ENCODE results near the gene AMACR. TPM values are rescaled to one million over a fixed set of nuclear protein-coding genes. Genes with fewer than 3 reads are reported as not detected.

AMACR gene
- total RNA-seq, 1 donor from 2014 or later, result 12.8 TPM

DNA sequence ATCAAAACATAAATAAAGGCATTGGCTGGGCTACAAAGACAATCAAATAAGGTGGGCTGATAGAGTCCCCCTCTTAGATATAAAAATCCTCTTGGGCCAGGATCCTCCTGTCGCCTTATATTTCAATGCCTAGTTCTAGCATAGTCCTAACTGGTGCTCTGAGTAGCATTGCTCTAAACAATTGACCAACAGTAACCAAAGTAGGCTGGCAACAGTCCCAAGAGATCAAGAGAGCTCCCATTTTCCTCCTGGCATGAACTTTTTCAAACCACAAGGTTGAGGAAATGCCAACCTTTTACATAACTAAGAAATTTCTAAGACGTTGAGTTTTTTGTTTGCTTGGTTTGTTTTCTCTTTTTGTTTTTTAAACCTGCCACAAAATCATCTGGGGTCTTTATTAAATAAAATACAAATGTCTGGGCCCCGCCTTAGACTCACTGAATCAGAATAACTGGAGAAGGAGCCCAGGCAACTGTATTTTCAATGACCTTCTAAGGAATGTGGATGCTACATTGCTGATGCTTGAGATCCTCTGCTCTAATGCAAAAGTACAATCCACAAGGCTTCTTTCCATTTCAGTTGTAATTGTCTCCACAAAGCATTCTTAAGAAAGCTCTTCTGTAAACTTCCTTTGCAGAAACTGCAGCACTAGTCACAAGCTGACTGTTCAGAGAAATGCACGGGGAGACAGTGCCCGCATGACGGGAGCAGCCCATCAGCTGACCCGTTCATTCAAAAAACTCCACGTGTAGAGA is 26.3 kb downstream of the AMACR start:
- H3K36me3 Mint-ChIP-seq (ENCODE audit: unreplicated experiment), result no peaks in the 10 kb centered on the region
- peaks cover 9% of the 10 kb centered on the region for H3K4me1 Mint-ChIP-seq (ENCODE audit: unreplicated experiment)
- no peak for DNase-seq (ENCODE audit: extremely low spot score, unreplicated experiment)
- TF ChIP-seq, protein P1, sequence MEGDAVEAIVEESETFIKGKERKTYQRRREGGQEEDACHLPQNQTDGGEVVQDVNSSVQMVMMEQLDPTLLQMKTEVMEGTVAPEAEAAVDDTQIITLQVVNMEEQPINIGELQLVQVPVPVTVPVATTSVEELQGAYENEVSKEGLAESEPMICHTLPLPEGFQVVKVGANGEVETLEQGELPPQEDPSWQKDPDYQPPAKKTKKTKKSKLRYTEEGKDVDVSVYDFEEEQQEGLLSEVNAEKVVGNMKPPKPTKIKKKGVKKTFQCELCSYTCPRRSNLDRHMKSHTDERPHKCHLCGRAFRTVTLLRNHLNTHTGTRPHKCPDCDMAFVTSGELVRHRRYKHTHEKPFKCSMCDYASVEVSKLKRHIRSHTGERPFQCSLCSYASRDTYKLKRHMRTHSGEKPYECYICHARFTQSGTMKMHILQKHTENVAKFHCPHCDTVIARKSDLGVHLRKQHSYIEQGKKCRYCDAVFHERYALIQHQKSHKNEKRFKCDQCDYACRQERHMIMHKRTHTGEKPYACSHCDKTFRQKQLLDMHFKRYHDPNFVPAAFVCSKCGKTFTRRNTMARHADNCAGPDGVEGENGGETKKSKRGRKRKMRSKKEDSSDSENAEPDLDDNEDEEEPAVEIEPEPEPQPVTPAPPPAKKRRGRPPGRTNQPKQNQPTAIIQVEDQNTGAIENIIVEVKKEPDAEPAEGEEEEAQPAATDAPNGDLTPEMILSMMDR (IDR thresholded peaks at IDR 0.05), result no peak
- H3K27ac Mint-ChIP-seq (ENCODE audit: unreplicated experiment), result no peak overlapping the region
- H3K9me3 Mint-ChIP-seq (ENCODE audit: unreplicated experiment), result no peaks in the 10 kb centered on the region
- H3K4me3 Mint-ChIP-seq (ENCODE audit: unreplicated experiment), result no peak overlapping the region
- no peaks in the 10 kb centered on the region for H3K27me3 Mint-ChIP-seq (ENCODE audit: unreplicated experiment)

- DNase-seq (ENCODE audit: extremely low spot score, unreplicated experiment), result no peak
- no peaks in the 10 kb centered on the region for H3K27me3 Mint-ChIP-seq (ENCODE audit: unreplicated experiment)
- H3K4me3 Mint-ChIP-seq (ENCODE audit: unreplicated experiment), result no peak overlapping the region
- H3K4me1 Mint-ChIP-seq (ENCODE audit: unreplicated experiment), result peaks cover 10% of the 10 kb centered on the region
- TF ChIP-seq, protein P1 (IDR thresholded peaks at IDR 0.05), result no peak
- no peaks in the 10 kb centered on the region for H3K36me3 Mint-ChIP-seq (ENCODE audit: unreplicated experiment)
- H3K9me3 Mint-ChIP-seq (ENCODE audit: unreplicated experiment), result no peaks in the 10 kb centered on the region
- no peak overlapping the region for H3K27ac Mint-ChIP-seq (ENCODE audit: unreplicated experiment)
Measured at GRCh38 chr5:33980030-33980429, 27.8 kb downstream of the AMACR start.

GRCh38 chr5:33978306-33978705 is 29.5 kb downstream of the AMACR start:
- no peaks in the 10 kb centered on the region for H3K9me3 Mint-ChIP-seq (ENCODE audit: unreplicated experiment)
- H3K4me3 Mint-ChIP-seq (ENCODE audit: unreplicated experiment), result no peak overlapping the region
- H3K4me1 Mint-ChIP-seq (ENCODE audit: unreplicated experiment), result peaks cover 10% of the 10 kb centered on the region
- H3K27me3 Mint-ChIP-seq (ENCODE audit: unreplicated experiment), result peaks cover 3% of the 10 kb centered on the region
- TF ChIP-seq, protein P1 (IDR thresholded peaks at IDR 0.05), result no peak
- no peak for DNase-seq (ENCODE audit: extremely low spot score, unreplicated experiment)
- no peak overlapping the region for H3K27ac Mint-ChIP-seq (ENCODE audit: unreplicated experiment)
- no peaks in the 10 kb centered on the region for H3K36me3 Mint-ChIP-seq (ENCODE audit: unreplicated experiment)

DNA sequence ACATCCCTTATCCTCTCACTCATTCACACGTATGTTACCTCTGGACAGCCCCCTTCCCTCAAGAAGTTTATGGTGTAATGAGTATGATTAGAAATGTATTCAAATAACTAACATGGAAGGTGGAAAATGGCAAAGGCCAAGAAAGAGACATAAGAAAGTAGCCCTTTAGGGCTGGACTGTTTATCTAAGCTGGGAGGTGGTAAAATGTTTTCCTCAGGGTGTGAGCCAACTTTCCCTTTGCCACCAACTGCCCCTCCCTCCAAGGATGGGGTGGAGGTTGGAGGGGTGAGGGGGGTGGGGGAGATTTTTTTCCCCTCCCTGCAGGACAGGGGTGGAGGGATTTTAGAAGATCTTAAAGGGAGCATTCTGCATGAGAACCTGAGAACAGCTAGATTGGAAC is 31.5 kb downstream of the AMACR start:
- Mint-ChIP-seq H3K27ac (ENCODE audit: unreplicated experiment) (no peak overlapping the region), H3K4me3 (ENCODE audit: unreplicated experiment) (no peak overlapping the region), H3K27me3 (ENCODE audit: unreplicated experiment) (peaks cover 11% of the 10 kb centered on the region), H3K4me1 (ENCODE audit: unreplicated experiment) (peaks cover 3% of the 10 kb centered on the region), H3K36me3 (ENCODE audit: unreplicated experiment) (no peaks in the 10 kb centered on the region), H3K9me3 (ENCODE audit: unreplicated experiment) (no peaks in the 10 kb centered on the region)
- TF ChIP-seq, protein P1 (IDR thresholded peaks at IDR 0.05), result no peak
- DNase-seq (ENCODE audit: extremely low spot score, unreplicated experiment), result no peak

- DNase-seq (ENCODE audit: extremely low spot score, unreplicated experiment), result no peak
- no peak overlapping the region for H3K4me3 Mint-ChIP-seq (ENCODE audit: unreplicated experiment)
- no peaks in the 10 kb centered on the region for H3K36me3 Mint-ChIP-seq (ENCODE audit: unreplicated experiment)
- peaks cover 2% of the 10 kb centered on the region for H3K4me1 Mint-ChIP-seq (ENCODE audit: unreplicated experiment)
- TF ChIP-seq, protein P1 (IDR thresholded peaks at IDR 0.05), result no peak
- peaks cover 11% of the 10 kb centered on the region for H3K27me3 Mint-ChIP-seq (ENCODE audit: unreplicated experiment)
- no peaks in the 10 kb centered on the region for H3K9me3 Mint-ChIP-seq (ENCODE audit: unreplicated experiment)
- H3K27ac Mint-ChIP-seq (ENCODE audit: unreplicated experiment), result no peak overlapping the region
Measured at GRCh38 chr5:33975852-33976251, 32.0 kb downstream of the AMACR start.
